Measurements from ENCODE around the gene RPL31.
"Not testable (repeated sequence)": the region's sequence is repeated elsewhere in the genome, so short reads cannot be mapped to it uniquely, and the experiment has no call there.

RPL31 gene

DNA sequence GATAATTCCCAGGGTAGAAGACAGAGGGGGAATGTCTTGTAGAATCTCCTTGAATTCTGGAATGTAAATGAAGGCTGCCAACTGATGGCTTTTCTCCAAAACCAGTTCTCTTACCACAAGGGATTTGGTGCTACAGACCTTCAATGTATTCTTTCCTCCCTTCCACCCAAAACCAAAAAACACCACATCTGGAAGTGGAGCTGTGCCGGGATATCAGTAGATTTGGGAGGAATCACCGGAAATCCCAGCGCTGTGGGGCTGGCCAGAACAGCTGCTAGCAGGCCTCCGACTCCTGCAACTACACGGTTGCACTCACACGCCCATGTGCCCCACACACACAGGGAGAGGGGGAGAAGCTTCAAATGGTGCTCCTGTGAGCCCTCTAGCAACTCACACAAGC, 45.7 kb downstream of the RPL31 start:
- Histone ChIP-seq H3K4me1 (ENCODE audit: low read depth, poor library complexity, severe bottlenecking) (peaks cover 8% of the 10 kb centered on the region), H4K20me1 (ENCODE audit: insufficient read depth) (no peaks in the 10 kb centered on the region), H3K4me2 (no peak overlapping the region), H3K79me2 (ENCODE audit: insufficient read depth, low read depth) (no peaks in the 10 kb centered on the region), H2AFZ (ENCODE audit: low read depth) (no peak overlapping the region), H3K27me3 (ENCODE audit: insufficient read depth, low read depth) (no peaks in the 10 kb centered on the region), H3K27ac (no peak overlapping the region), H3K9ac (no peak overlapping the region), H3K4me3 (IDR thresholded peaks at IDR 0.05; ENCODE audit: insufficient read depth, low read depth, low read length) (no peak overlapping the region), H3K36me3 (ENCODE audit: insufficient read depth) (no peaks in the 10 kb centered on the region)
- TF ChIP-seq, protein P1, sequence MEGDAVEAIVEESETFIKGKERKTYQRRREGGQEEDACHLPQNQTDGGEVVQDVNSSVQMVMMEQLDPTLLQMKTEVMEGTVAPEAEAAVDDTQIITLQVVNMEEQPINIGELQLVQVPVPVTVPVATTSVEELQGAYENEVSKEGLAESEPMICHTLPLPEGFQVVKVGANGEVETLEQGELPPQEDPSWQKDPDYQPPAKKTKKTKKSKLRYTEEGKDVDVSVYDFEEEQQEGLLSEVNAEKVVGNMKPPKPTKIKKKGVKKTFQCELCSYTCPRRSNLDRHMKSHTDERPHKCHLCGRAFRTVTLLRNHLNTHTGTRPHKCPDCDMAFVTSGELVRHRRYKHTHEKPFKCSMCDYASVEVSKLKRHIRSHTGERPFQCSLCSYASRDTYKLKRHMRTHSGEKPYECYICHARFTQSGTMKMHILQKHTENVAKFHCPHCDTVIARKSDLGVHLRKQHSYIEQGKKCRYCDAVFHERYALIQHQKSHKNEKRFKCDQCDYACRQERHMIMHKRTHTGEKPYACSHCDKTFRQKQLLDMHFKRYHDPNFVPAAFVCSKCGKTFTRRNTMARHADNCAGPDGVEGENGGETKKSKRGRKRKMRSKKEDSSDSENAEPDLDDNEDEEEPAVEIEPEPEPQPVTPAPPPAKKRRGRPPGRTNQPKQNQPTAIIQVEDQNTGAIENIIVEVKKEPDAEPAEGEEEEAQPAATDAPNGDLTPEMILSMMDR (conservative IDR thresholded peaks at IDR 0.05; ENCODE audit: low read depth, low read length) = no peak

GRCh38 chr2:101048756-101049155, 46.7 kb downstream of the RPL31 start:
- H3K36me3 ChIP-seq (ENCODE audit: insufficient read depth) = no peaks in the 10 kb centered on the region

DNA sequence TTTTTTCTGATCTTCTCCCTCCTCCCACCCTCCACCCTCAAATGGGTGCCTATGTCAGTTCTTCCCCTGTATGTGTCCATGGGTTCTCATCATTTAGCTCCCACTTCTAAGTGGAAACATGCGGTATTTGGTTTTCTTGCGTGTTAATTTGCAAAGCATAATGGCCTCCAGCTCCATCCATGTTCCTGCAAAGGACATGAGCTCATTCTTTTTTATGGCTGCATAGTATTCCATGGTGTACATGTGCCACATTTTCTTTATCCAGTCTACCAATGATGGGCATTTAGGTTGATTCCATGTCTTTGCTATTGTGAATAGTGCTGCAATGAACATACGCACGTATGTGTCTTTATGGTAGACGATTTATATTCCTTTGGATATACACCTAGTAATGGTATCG, 48.8 kb downstream of the RPL31 start:
- H3K79me2 ChIP-seq (ENCODE audit: insufficient read depth, low read depth); H3K4me1 ChIP-seq (ENCODE audit: low read depth, poor library complexity, severe bottlenecking); H2AFZ ChIP-seq (ENCODE audit: low read depth); H3K9ac ChIP-seq; H3K27me3 ChIP-seq (ENCODE audit: insufficient read depth, low read depth); H4K20me1 ChIP-seq (ENCODE audit: insufficient read depth); H3K36me3 ChIP-seq (ENCODE audit: insufficient read depth); H3K4me2 ChIP-seq; H3K27ac ChIP-seq; H3K4me3 ChIP-seq (IDR thresholded peaks at IDR 0.05; ENCODE audit: insufficient read depth, low read depth, low read length): not testable (repeated sequence)

More at GRCh38 chr2:101048756-101049155, 46.7 kb downstream of the RPL31 start:
- Histone ChIP-seq H3K4me2 (no peak overlapping the region), H3K27me3 (ENCODE audit: insufficient read depth, low read depth) (no peaks in the 10 kb centered on the region), H3K4me1 (ENCODE audit: low read depth, poor library complexity, severe bottlenecking) (peaks cover 8% of the 10 kb centered on the region), H3K79me2 (ENCODE audit: insufficient read depth, low read depth) (no peaks in the 10 kb centered on the region), H3K9ac (no peak overlapping the region), H4K20me1 (ENCODE audit: insufficient read depth) (no peaks in the 10 kb centered on the region), H3K4me3 (IDR thresholded peaks at IDR 0.05; ENCODE audit: insufficient read depth, low read depth, low read length) (no peak overlapping the region), H2AFZ (ENCODE audit: low read depth) (no peak overlapping the region), H3K27ac (no peak overlapping the region)
- TF ChIP-seq, protein P1 (conservative IDR thresholded peaks at IDR 0.05; ENCODE audit: low read depth, low read length) = no peak

- no peaks in the 10 kb centered on the region for H3K79me2 ChIP-seq (ENCODE audit: insufficient read depth, low read depth)
- no peak overlapping the region for H3K4me2 ChIP-seq
- H2AFZ ChIP-seq (ENCODE audit: low read depth) = no peak overlapping the region
- H3K27ac ChIP-seq = no peak overlapping the region
- no peaks in the 10 kb centered on the region for H3K4me1 ChIP-seq (ENCODE audit: low read depth, poor library complexity, severe bottlenecking)
- H3K9ac ChIP-seq = no peak overlapping the region
- no peak overlapping the region for H3K4me3 ChIP-seq (IDR thresholded peaks at IDR 0.05; ENCODE audit: insufficient read depth, low read depth, low read length)
- H3K36me3 ChIP-seq (ENCODE audit: insufficient read depth) = no peaks in the 10 kb centered on the region
- TF ChIP-seq, protein P1 (conservative IDR thresholded peaks at IDR 0.05; ENCODE audit: low read depth, low read length) = no peak
- H4K20me1 ChIP-seq (ENCODE audit: insufficient read depth) = no peaks in the 10 kb centered on the region
- H3K27me3 ChIP-seq (ENCODE audit: insufficient read depth, low read depth) = no peaks in the 10 kb centered on the region
Measured at GRCh38 chr2:101052147-101052546, 50.1 kb downstream of the RPL31 start.

GRCh38 chr2:101053117-101053516, 51.0 kb downstream of the RPL31 start:
- H3K4me2 ChIP-seq = no peak overlapping the region
- TF ChIP-seq, protein P1 (conservative IDR thresholded peaks at IDR 0.05; ENCODE audit: low read depth, low read length) = no peak
- H3K27me3 ChIP-seq (ENCODE audit: insufficient read depth, low read depth) = no peaks in the 10 kb centered on the region
- H3K36me3 ChIP-seq (ENCODE audit: insufficient read depth) = no peaks in the 10 kb centered on the region
- no peaks in the 10 kb centered on the region for H3K4me1 ChIP-seq (ENCODE audit: low read depth, poor library complexity, severe bottlenecking)
- H3K4me3 ChIP-seq (IDR thresholded peaks at IDR 0.05; ENCODE audit: insufficient read depth, low read depth, low read length) = no peak overlapping the region
- H3K9ac ChIP-seq = no peak overlapping the region
- H3K79me2 ChIP-seq (ENCODE audit: insufficient read depth, low read depth) = no peaks in the 10 kb centered on the region
- no peak overlapping the region for H3K27ac ChIP-seq
- H4K20me1 ChIP-seq (ENCODE audit: insufficient read depth) = no peaks in the 10 kb centered on the region
- H2AFZ ChIP-seq (ENCODE audit: low read depth) = no peak overlapping the region

Data from KMS-11 (cell line).